ENCODE results near the gene PSIP1. TPM values are rescaled to one million over a fixed set of nuclear protein-coding genes. Genes with fewer than 3 reads are reported as not detected.
"Not testable (repeated sequence)": the region's sequence is repeated elsewhere in the genome, so short reads cannot be mapped to it uniquely, and the experiment has no call there.

Gene PSIP1
- total RNA-seq, 2 donors from 2014 or later = 226 to 257 TPM

DNA sequence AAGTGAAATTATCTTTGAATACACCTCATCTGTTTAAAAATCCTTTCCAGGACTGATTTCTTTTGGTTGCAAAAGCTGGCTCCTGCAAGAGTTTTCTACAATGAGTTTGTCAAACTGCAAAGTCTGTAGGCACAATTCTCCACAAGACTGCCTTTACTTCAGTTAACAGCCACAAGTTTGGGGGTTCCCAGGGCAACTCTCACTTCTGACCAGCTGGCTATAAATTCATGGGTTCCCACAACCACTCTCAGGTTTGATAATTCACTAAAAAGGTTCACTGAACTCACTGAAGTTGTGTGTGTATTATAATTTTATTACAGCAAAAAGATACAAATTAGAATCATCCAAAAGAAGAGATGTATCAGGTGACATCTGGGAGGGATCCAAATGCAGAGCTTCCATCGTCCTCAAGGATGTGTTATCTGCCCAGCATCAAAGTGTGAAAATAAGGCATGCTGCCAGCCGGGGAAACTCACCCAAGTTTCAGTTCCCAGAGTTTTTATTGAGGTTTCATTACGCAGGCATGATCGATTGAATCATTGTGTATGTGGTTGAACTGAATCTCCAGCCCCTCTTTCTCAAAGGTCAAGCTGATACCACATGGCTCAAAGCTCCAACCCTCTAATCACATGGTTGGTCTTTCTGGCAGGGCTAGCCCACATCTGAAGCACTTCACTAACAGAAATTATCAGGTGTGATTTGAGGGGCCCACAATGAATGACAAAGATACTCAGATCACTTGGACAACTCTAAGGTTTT, 19.0 kb upstream of the PSIP1 start:
- TF ChIP-seq, protein P1, sequence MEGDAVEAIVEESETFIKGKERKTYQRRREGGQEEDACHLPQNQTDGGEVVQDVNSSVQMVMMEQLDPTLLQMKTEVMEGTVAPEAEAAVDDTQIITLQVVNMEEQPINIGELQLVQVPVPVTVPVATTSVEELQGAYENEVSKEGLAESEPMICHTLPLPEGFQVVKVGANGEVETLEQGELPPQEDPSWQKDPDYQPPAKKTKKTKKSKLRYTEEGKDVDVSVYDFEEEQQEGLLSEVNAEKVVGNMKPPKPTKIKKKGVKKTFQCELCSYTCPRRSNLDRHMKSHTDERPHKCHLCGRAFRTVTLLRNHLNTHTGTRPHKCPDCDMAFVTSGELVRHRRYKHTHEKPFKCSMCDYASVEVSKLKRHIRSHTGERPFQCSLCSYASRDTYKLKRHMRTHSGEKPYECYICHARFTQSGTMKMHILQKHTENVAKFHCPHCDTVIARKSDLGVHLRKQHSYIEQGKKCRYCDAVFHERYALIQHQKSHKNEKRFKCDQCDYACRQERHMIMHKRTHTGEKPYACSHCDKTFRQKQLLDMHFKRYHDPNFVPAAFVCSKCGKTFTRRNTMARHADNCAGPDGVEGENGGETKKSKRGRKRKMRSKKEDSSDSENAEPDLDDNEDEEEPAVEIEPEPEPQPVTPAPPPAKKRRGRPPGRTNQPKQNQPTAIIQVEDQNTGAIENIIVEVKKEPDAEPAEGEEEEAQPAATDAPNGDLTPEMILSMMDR (conservative IDR thresholded peaks at IDR 0.05) = no peak
- Mint-ChIP-seq H3K9me3 (no peaks in the 10 kb centered on the region), H3K4me1 (peaks cover 11% of the 10 kb centered on the region), H3K36me3 (ENCODE audit: low read depth) (no peaks in the 10 kb centered on the region), H3K4me3 (no peak overlapping the region), H3K27ac (no peak overlapping the region), H3K27me3 (ENCODE audit: insufficient read depth) (no peaks in the 10 kb centered on the region)
- no peak overlapping the region for H3K27ac ChIP-seq (ENCODE audit: low read depth, low read length)
- no peak overlapping the region for H3K4me3 ChIP-seq (ENCODE audit: low read length)
- no peak overlapping the region for H3K9ac ChIP-seq (ENCODE audit: extremely low read depth, low read length, poor library complexity, severe bottlenecking)
- no peaks in the 10 kb centered on the region for H3K4me1 ChIP-seq (ENCODE audit: control insufficient read depth, insufficient read depth, low read length)
- H3K9me3 ChIP-seq (ENCODE audit: control insufficient read depth, low read length) = no peaks in the 10 kb centered on the region
- no peaks in the 10 kb centered on the region for H3K27me3 ChIP-seq (ENCODE audit: control insufficient read depth, insufficient read depth, low read length, poor library complexity, severe bottlenecking)
- H3K36me3 ChIP-seq (ENCODE audit: control insufficient read depth, insufficient read depth, low read length) = no peaks in the 10 kb centered on the region
- 85 to 92% methylated on average over 3 to 4 of the region's 4 CpGs for WGBS, 2 experiments (ENCODE audit: insufficient coverage in 1 of 2, insufficient read length in 1 of 2)
- DNase-seq = no peak

DNA sequence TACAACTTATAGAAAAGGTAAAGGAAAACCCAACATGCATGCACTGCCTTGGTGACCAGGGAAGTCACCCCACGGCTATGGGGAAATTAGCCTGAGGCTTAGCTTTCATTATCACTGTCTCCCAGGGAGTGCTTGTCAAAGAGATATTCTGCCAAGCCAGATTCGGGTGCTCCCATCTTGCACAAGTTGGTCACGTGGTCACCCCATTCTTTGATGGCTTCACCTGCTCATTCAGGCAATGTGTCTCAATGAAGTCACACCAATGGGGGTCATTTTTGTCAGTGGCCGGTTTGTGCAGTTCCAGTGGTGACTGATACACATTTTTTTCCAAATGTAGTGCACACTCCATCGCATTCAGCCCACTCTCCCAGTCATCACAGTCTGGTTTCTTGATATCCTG, 16.3 kb upstream of the PSIP1 start:
- H3K27ac ChIP-seq (ENCODE audit: low read depth, low read length); H3K9me3 Mint-ChIP-seq; H3K9me3 ChIP-seq (ENCODE audit: control insufficient read depth, low read length); H3K36me3 ChIP-seq (ENCODE audit: control insufficient read depth, insufficient read depth, low read length); DNase-seq; H3K27me3 Mint-ChIP-seq (ENCODE audit: insufficient read depth); H3K4me3 ChIP-seq (ENCODE audit: low read length); H3K4me1 ChIP-seq (ENCODE audit: control insufficient read depth, insufficient read depth, low read length); H3K9ac ChIP-seq (ENCODE audit: extremely low read depth, low read length, poor library complexity, severe bottlenecking); H3K36me3 Mint-ChIP-seq (ENCODE audit: low read depth); H3K27ac Mint-ChIP-seq; H3K27me3 ChIP-seq (ENCODE audit: control insufficient read depth, insufficient read depth, low read length, poor library complexity, severe bottlenecking); H3K4me3 Mint-ChIP-seq: not testable (repeated sequence)
- 89 to 91% methylated on average over 4 to 5 of the region's 5 CpGs for WGBS, 2 experiments (ENCODE audit: insufficient coverage in 1 of 2, insufficient read length in 1 of 2)
- peaks cover 20% of the 10 kb centered on the region for H3K4me1 Mint-ChIP-seq

DNA sequence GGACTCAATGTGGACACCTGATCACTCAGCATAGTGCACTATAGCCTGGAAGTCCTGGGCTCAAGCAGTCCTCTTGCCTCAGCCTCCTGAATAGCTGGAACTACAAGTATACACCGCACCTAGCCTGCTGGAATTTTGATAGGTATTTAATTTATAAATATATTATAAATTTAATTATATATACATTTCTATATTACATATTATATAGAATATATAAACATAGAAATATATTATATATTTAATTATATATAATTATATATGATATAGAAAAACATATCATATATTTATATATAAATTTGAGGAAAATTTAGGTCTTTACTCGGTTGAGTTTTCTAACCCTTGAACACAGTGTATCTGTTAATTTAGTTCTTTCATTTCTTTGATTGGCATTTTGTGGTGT, 15.2 kb upstream of the PSIP1 start:
- no peak overlapping the region for H3K27ac Mint-ChIP-seq
- TF ChIP-seq, protein P1 (conservative IDR thresholded peaks at IDR 0.05) = no peak
- H3K9me3 ChIP-seq (ENCODE audit: control insufficient read depth, low read length) = no peaks in the 10 kb centered on the region
- peaks cover 29% of the 10 kb centered on the region for H3K4me1 Mint-ChIP-seq
- no peaks in the 10 kb centered on the region for H3K9me3 Mint-ChIP-seq
- H3K36me3 ChIP-seq (ENCODE audit: control insufficient read depth, insufficient read depth, low read length) = no peaks in the 10 kb centered on the region
- H3K4me1 ChIP-seq (ENCODE audit: control insufficient read depth, insufficient read depth, low read length) = peaks cover 5% of the 10 kb centered on the region
- no peaks in the 10 kb centered on the region for H3K36me3 Mint-ChIP-seq (ENCODE audit: low read depth)
- H3K4me3 Mint-ChIP-seq = no peak overlapping the region
- H3K27me3 Mint-ChIP-seq (ENCODE audit: insufficient read depth) = no peaks in the 10 kb centered on the region
- no peaks in the 10 kb centered on the region for H3K27me3 ChIP-seq (ENCODE audit: control insufficient read depth, insufficient read depth, low read length, poor library complexity, severe bottlenecking)
- H3K9ac ChIP-seq (ENCODE audit: extremely low read depth, low read length, poor library complexity, severe bottlenecking) = no peak overlapping the region
- no peak for DNase-seq
- no peak overlapping the region for H3K27ac ChIP-seq (ENCODE audit: low read depth, low read length)
- no CpG with 5 or more reads among the region's 2 CpGs for WGBS, 2 experiments (ENCODE audit: insufficient coverage in 1 of 2, insufficient read length in 1 of 2)
- no peak overlapping the region for H3K4me3 ChIP-seq (ENCODE audit: low read length)
